ENCODE results near the gene PMFBP1.
A peak's percentile ranks its signal among the peaks of the same experiment; 100 is the strongest.

Gene PMFBP1, protein sequence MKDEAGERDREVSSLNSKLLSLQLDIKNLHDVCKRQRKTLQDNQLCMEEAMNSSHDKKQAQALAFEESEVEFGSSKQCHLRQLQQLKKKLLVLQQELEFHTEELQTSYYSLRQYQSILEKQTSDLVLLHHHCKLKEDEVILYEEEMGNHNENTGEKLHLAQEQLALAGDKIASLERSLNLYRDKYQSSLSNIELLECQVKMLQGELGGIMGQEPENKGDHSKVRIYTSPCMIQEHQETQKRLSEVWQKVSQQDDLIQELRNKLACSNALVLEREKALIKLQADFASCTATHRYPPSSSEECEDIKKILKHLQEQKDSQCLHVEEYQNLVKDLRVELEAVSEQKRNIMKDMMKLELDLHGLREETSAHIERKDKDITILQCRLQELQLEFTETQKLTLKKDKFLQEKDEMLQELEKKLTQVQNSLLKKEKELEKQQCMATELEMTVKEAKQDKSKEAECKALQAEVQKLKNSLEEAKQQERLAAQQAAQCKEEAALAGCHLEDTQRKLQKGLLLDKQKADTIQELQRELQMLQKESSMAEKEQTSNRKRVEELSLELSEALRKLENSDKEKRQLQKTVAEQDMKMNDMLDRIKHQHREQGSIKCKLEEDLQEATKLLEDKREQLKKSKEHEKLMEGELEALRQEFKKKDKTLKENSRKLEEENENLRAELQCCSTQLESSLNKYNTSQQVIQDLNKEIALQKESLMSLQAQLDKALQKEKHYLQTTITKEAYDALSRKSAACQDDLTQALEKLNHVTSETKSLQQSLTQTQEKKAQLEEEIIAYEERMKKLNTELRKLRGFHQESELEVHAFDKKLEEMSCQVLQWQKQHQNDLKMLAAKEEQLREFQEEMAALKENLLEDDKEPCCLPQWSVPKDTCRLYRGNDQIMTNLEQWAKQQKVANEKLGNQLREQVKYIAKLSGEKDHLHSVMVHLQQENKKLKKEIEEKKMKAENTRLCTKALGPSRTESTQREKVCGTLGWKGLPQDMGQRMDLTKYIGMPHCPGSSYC

DNA sequence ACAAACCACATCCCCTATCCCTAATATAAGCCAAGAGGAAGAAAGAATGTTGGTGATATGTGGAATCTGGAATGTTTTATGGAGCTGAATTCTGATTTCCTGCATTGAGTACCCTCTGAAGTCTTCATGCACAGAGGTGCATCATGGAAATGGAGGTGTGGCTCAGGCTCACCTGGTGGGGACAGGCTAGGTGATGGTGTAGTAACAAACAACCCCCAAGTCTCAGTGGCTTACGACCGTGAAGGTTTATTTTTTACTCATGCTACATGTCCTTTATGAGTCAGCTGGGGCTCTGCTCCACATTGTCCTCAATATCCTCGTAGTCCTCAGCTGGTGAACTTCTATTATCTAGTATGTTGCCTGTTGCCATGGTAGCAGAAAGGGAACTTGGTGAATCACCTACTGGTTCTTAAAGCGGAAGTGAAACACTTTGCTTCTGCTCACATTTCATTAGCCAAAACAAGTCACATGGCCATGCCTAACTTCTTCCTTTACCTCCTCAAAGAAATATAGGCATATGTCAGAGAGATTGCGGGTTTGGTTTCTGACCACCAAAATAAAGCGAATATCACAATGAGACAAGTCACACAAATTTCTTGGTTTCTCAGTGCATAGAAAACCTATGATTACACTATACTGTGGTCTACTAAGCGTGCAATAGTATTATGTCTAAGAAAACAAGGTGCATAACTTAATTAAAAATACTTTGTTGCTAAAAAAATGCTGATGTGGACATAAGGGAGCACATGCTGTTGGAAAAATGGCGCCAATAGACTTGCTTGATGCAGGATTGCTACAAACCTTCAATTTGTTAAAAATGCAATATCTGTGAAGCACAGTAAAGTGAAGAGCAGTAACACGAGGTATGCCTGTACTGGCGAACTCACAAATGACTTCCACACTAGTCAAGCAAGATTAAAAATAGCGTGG, at the start of gene PMFBP1:
Gene PMFBP1 (minus strand): TSS at position 51 of the 930 bp plus-strand sequence. CDS start 947 bp downstream, outside the sequence.
- no peak for DNase-seq

DNA sequence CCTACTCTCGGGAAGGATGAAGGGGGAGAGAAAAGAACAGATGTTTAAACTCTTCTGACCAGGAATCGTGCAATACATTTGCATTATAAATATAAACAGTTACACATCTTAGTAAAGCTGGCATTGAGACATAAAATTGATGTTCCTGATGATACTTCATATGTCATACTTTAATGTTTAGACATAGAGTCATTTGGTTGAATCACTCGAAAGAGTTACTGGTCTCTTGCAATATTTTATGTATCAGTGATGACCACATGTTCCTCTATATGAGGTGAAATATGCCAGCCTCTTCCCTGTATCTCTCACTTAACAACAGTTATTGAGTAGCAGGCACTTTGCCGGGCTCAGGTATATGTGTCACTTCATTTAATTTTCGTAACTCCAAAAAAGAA, 49.7 kb upstream of the PMFBP1 start:
- DNase-seq, result no peak

DNA sequence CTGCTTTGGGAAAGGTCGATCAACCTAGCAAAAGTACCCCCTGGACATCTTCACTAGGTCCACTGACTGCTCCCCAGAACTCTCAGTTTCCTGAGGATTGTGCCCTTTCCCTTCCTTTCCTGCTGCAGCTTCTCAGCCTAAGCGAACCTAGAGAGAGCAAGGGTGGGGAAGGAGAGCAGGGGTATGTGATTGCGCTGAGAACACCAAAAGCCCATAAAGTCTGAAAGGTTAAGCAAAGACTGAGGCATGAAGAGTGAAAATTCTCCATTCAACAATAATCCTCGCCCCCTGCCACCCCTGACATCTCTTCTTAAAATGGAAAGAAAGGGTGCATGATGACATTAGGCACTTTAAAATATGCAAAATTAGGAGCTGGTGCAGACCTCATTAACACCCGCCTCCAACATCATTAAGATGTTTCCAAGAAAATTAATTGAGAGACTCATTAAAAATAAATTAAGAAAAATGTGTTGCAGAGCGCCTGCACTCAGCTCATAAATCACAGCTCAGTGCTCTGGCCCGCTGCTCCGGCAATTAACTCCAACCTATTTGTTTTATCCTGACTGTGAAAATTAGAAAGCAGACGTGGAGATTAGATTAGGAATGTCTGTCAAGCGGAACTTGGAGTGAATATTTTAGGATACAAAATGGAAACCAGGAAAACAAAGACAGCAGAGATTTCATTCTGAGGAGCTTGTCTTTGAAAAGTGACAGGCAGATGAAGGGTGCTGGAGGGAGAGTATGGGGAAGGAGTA, 49.1 kb upstream of the PMFBP1 start:
- DNase-seq, result peak; percentile 64

DNA sequence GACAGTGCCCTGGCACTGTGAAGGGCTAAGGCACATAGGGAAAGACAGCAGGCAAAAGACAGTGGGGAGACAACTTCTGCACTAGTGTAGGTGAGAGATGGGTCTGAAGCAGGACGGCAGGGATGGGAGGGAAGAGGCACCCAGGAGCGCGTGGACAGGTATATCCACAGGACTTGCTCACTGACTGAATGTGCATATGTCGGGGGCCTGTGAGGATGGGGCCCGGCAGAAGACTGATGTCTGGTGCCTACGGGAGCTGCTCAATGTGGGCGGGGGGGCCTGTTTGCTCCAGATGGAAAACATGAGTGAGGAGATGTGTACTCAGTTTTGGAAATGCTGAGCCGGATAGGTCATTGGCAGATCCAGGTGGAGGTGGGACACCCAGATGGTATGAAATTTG, 47.3 kb upstream of the PMFBP1 start:
- DNase-seq, result no peak

DNA sequence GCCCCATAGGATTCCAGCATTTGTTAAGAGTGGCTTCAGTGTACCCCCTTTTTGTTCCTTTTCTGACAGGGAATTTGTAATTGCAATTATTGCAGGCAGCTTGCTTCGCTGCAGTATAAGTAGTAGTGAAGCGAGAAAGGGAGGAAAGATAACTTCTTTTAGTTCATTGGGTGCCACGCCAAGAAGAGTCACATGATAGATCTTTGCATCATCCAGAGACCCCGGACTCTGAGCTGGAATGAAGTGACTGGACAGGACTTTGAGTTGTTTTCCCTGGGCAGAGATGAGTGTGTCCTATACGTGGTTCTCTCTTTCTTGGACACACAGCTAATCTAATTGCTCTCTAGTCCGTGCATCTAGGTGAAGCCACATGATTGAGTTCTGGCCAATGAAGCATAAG, 44.8 kb upstream of the PMFBP1 start:
- DNase-seq, result no peak

DNA sequence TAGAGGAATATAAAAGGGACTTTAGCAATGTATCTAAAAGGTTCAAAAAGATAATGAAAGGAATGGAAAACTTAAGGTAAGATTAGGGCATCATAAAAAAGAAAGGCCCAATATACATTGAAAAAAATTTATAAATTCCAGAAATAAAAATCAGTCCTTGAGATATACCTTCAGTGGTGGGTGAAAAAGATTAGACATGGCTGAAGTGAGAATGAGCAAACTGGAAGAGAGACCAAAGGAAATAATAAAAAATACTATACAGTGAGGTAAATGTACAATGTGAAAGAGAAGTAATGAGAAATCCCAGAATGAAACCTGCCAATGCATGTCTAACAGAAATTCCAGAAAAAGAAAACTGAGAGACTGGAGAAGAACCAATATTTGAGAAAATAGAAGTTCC, 42.9 kb upstream of the PMFBP1 start:
- DNase-seq, result no peak

DNA sequence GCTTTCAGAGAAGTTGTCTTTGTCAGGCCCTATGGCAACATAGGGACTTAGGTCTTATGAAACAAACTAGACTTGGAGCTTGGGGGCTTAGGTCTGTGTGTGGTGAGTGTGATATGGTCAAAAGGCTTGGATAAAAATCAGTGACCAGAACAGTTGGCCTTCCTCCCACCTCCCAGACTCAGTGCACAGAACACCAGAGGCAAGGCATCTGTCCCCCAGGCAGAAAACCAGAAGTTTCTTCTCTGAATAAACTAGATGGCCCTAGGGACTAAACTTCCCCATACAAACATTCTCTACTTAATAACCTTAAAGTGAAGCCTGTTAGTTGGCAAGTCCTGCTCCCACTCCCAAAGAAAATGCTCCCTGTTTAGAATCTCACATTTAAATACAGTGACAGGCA, 39.2 kb upstream of the PMFBP1 start:
- DNase-seq, result no peak

DNA sequence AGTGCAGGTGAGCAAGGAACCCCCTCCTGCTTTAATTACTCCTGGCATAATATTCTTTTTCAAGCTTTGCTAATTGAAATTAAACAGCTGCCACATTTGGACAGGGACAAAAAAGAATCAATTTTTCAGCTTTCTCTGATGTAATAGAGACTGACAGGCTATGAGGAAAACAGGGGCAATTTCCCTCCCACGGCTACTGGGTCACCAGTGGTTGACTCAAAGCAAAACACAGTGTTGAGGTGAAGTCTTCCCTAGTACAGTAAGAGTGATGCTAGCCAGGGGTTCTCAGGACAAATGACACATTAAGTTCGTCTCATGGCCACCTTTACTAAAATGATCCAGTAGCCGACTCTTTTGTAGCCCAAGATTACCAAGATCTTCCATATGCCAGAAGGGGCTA, 38.6 kb upstream of the PMFBP1 start:
- no peak for DNase-seq

DNA sequence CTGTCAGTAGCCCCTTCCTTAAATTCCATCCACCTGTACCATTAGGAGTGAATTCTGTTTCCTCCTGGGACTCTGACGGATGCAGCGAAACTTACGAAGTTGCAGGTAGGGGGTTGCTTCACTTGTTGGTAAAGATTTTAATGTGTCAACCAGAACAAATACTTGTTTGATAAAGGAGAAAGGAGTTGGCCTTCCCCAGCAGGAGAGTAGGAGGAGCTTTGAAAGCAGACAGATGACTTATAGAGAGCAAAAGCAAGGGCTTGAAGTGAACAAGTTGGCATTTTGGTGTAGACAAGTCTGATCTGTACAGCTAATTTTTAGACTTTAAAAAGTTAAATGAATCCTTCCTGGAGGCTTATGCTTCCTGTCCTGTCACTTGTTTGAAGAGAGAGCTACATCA, 38.1 kb upstream of the PMFBP1 start:
- DNase-seq, result no peak

DNA sequence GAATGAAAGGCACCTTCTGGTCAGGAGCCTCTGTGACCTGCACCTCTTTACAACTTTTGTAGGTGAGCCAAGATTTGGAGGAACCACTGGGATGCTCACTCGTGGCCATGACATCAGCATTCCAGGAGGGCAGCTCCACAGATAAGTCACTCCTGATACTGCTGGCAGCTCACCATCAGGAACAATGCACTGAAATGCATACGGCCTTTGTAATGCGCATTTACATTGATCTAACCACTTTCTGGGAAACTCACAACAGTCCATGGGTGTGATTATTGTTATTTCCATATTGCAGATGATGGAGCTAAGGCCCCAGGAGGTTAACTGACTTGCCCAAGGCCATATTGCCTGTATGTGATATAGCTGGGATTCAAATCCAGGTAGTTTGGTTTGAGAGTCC, 34.3 kb upstream of the PMFBP1 start:
- no peak for DNase-seq

DNA sequence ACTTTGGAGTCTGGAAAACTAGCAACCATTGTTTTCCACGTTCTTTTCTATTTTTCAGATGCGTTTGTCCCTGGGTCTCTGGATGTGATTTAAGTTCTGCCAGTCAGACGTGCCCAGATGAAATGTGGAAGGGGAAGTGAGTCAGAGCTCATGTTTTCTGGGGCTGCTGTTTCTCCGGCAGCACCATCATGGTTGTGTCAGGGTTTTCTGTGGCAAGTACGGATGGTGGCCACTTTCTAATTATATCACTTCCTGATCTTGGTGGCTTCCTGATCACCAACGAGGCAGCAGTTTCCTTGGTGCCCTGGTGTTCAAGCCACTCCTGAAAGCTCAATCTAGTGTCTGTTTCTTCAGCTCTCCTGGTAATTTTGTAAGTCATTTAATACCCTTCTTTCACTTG, 31.4 kb upstream of the PMFBP1 start:
- no peak for DNase-seq

DNA sequence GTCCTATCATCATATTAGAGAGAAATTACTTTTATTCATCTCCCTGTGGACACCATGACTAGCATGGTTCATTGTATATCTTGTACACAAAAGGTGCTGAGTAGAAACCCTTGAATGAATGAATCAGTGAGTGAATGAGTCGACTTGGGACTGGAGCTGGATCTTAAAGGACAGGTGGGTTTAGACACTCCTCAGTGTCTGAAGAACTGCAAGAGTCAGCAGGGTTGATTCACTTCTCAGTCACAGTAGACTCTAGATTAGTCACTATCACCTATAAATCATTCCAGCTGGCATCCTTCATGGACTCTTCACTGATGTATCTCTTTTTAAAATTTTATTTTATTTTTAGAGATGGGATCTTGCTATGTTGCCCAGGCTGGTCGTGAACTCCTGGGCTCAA, 30.1 kb upstream of the PMFBP1 start:
- DNase-seq, result no peak

DNA sequence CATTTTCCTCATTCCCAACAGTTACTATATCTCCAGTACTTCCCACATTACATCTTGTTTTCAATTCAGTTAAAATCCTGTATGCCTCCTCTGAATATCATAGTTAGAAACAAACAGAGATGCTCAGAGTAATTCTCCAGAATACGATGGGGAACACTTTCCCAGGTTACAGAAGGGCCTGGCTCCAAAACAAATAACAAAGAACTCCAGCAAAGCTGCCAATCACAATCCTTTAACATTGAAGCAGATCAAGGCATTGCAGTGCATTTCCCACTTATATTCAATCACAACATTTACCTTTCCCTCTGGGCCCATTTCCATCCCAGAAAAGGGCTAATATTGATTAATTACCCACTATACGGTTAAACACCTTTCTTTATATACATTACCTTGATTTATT, 29.4 kb upstream of the PMFBP1 start:
- DNase-seq, result no peak

DNA sequence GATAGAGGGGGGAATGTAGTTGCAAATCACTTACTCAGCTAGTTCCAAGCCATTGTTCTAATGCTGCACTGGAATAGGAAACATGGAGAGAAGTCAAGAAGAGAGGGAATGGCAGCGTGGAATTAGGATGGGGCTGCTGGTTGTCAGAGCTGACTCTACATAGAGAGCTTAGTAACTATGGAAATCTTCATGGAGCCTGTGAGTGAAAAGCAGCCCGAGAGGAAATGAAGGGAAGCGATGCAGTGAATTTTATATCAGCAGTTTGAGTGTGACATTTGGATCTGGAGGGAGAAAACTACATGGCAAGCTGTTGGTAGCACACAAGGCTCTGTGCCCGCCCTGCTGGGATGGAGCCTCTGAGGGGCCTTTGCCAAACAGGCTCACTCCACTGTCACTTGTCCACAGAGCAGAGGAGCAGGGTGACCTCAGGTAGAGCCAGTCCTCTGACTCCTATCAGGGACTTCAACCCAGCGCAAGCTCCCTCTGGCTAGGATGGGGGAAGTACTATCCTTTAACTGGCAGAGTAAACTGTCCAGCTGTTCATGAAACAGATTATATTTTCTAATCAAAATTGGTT, 27.9 kb upstream of the PMFBP1 start:
- peak; percentile 8 for DNase-seq

DNA sequence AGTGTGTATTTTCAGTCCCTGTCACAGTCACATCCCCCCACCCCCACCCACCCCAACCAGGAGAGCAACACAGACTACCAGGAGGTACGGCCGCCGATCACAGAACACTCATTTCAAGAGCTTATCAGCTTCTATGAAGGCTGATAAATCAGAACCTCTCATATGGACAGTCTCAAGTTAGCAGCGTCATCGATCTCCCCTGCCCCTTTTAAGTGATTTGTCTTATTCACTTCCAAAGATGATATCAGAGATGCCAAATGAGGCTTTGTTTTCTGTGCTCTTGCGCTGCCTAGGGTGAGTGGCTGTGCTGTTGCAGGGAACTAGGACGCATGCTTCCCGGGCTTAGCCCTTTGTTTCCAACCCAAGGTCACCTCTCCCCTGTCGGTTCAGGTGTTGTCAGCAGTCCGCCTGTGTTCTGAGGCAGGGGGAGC, 26.8 kb upstream of the PMFBP1 start:
- no peak for DNase-seq

DNA sequence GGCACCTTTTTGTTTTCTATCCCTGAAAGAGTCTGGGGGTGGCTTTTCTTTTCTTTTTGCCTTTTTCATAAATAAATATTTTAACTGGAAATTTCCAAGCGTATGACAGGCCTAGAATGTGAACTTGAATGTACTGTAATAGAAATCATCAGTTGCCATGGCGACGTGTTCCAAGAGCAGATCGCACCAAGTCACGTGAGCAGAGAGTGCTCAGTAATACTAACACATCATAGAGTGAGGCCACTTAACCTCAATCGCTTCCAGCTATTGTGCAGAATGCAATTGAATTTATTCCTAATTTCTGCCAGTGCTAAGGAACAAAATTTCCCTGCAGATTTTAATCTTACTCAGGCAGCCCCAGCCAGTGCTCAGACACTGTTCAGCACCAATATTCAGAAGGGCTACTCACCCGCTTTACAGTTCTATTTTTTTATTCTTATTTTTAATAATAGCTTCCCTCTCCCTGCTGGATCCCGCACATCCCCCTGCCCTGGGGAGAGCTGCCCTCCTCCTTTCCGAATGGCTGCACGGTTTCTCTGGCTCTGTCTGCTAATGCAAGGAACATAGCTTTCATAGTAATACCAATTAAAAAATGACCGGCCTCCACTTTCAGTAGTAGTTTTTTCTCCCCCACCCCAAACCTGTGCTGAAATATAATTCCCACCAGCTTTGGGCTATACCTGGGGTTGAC, 26.2 kb upstream of the PMFBP1 start:
- DNase-seq, result peak; percentile 86

DNA sequence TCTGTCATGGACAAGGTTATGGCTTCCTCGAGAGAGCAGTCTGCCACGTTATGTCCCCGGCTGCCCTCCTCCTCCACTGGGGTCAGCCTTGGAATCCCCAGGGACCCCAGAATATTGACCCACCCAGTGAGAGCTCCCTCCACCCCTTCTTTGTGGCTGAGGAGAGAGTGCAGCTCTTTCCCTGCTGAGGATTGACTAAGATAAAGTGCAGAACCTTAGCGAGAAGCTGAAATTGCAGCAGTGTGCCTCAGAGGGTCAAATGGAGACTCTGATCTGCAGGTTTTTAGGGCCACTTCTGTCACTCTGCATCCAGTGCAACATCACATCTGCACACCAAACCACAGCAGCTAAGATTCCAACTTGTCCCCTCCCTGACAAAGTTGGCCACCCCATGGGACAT, 25.6 kb upstream of the PMFBP1 start:
- no peak for DNase-seq

DNA sequence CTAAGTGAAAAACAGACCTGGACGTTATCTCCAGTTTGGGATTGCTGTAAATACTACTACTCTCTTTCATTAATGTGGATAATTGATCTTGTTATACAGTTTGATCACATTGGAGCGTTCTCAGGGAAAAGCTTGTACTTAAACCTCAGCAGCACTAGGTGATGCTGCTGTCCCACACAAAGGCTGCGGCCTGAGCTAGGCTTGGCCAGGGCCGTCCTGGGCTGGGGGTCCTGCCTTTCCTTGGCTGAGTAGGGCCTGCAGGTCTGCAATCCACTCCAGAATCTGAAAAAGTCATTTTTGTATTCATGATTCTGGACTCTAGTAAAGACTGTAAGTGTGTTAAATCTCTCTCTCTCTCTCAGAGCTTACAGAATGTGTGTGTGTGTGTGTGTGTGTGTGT, 23.7 kb upstream of the PMFBP1 start:
- peak; percentile 19 for DNase-seq

DNA sequence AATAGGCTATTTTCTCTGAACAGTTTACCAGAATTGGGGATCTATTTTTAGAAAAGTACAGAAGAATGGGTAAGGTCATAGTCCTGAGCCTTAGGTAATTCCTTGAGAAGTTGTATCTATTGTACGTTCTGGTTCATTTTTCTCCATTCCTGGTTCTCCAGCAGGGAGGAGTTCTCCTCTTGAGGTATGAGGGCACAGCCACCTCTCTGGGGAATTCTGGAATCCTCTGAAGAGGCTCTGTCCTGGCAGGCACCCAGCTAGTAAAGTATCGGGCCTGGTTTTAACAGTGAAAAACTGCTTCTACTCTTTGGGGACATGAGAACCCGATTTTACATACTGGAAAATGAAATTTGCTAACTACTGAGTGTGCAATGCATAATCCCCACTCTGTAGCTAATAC, 19.6 kb upstream of the PMFBP1 start:
- DNase-seq, result peak; percentile 14

DNA sequence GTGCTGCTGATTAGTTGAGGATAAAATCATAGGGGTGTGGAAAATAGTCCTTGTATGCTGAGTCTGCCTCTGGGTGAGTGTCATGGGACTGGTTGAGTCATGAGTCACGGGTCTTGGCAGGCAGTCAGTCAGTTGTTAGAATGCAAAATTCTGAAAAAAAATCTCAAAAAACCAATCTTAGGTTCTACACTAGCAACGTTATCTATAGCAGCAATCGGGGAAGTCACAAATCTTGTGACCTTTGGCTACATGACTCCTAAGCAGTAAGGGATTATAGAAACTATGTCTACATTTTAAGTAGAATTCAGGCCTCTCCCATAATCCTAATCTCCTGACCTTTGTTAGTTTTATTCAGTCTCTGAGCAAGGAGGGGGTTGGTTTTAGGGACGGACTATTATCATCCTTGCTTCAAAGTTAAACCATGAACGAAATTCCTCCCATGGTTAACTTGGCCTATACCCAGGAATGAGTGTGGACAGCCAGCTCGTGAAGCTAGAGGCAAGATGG, 18.0 kb upstream of the PMFBP1 start:
- DNase-seq, result no peak

DNA sequence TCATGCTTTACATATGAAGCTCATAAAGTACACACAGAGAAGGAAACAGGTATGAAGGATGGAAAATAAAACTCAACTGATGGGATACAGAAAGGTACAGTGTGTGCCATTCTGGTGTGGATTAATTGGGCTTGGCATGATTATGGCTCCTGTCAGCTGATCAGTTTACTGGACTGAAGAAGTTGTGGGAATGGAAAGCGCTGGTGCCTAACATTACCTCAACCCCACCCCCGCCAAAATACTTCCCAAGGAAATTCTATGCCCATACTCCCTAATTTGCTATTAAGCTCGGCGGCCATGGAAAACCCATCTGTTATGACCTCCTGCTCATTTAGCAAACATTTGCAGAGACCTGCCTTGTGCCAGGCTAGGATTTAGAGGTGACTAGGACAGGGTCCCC, 16.6 kb upstream of the PMFBP1 start:
- peak; percentile 93 for DNase-seq
